COLO829 (cell line): ENCODE data around the gene NT5M.

Experiments used
- DNase-seq: peaks from one replicate; pipeline ENCODE4 v3.0.0; 2012; ENCODE audit warnings: low spot score

Gene NT5M

GRCh38 chr17:17303847-17304490, 796 bp downstream of the NT5M start:
- DNase-seq, result no peak

GRCh38 chr17:17304521-17304985, 1.4 kb downstream of the NT5M start:
- DNase-seq, result no peak

- DNase-seq, result peak; percentile 34
Observed at GRCh38 chr17:17305281-17305801, 2.2 kb downstream of the NT5M start.

GRCh38 chr17:17309356-17309755, 6.2 kb downstream of the NT5M start:
- DNase-seq, result no peak

- no peak for DNase-seq
Observed at GRCh38 chr17:17313350-17313991, 10.3 kb downstream of the NT5M start.

- no peak for DNase-seq
Observed at GRCh38 chr17:17314501-17315071, 11.4 kb downstream of the NT5M start.

GRCh38 chr17:17315142-17315821, 12.1 kb downstream of the NT5M start:
- DNase-seq, result no peak

- no peak for DNase-seq
Observed at GRCh38 chr17:17320188-17320910, 17.2 kb downstream of the NT5M start.

GRCh38 chr17:17320911-17321220, 17.7 kb downstream of the NT5M start:
- DNase-seq, result no peak

- DNase-seq, result no peak
Observed at GRCh38 chr17:17321356-17322025, 18.3 kb downstream of the NT5M start.

GRCh38 chr17:17322516-17323510, 19.6 kb downstream of the NT5M start:
- DNase-seq, result no peak

- no peak for DNase-seq
Observed at GRCh38 chr17:17324616-17325015, 21.4 kb downstream of the NT5M start.

GRCh38 chr17:17325228-17325627, 22.1 kb downstream of the NT5M start:
- no peak for DNase-seq

GRCh38 chr17:17325816-17326215, 22.6 kb downstream of the NT5M start:
- no peak for DNase-seq

GRCh38 chr17:17326275-17326875, 23.2 kb downstream of the NT5M start:
- DNase-seq, result no peak

- no peak for DNase-seq
Observed at GRCh38 chr17:17328251-17328650, 25.1 kb downstream of the NT5M start.

GRCh38 chr17:17341452-17341851, 38.3 kb downstream of the NT5M start:
- no peak for DNase-seq

GRCh38 chr17:17342242-17342945, 39.2 kb downstream of the NT5M start:
- DNase-seq, result no peak

GRCh38 chr17:17343160-17343735, 40.1 kb downstream of the NT5M start:
- DNase-seq, result no peak
